NCI-H2081 treated with DMSO at 0.1 percent for 48 hours (cell line): ENCODE results near the gene RACGAP1.
"Not testable (repeated sequence)": the region's sequence is repeated elsewhere in the genome, so short reads cannot be mapped to it uniquely, and the experiment has no call there.

Experiments used
- DNase-seq: peaks from one replicate; lab custom pipeline; 2025; lab: John Stamatoyannopoulos, UW

RACGAP1 gene

GRCh38 chr12:49986476-49986875 lies 38.8 kb downstream of the RACGAP1 start:
- not testable (repeated sequence) for DNase-seq

- DNase-seq: no peak
Observed at GRCh38 chr12:49985981-49986380, 39.3 kb downstream of the RACGAP1 start.

DNA sequence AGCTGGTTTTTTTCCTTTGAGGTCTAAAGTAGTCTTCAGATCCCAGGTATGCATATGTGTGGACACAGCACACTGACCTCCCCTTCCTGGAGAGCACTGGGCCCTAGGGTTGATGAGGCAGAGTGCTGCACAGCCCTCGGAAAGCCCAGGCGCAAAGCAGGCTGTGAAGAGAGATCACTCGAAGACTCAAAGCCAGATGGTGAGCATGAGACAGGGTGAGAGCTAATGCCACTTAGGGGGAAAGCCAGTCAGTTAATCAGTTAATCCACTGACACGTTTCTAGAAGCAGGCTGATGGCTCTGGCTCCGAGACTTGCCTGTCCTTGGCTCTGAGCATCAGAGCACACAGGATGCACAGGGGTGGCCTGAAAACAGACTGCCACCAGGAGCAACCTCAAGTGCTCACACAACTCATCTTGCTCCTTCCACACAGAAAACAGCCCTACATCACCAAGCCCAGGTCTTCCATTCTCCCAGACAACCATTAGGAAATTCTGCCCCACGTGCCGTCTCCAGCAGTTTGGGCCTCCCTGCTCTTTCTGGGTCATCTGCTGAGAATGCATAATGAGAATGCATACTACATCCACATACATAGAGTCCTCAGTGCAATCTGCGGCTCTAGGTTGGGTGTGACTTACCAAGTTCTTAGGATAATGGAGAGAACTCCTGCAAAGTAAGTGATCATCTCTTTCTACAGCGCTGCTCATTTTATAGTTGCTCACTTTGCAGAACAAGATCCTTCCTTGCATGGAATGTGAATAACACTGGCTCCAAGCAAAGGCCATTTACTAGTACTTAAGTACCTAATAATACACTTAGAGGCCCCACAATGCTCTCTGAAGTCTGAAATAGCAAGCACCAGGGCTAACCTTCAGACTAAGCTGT lies 40.6 kb downstream of the RACGAP1 start:
- no peak for DNase-seq

- no peak for DNase-seq
Observed at GRCh38 chr12:49983892-49984291, 41.4 kb downstream of the RACGAP1 start.

GRCh38 chr12:49982246-49983087 lies 42.8 kb downstream of the RACGAP1 start:
- DNase-seq: no peak

DNA sequence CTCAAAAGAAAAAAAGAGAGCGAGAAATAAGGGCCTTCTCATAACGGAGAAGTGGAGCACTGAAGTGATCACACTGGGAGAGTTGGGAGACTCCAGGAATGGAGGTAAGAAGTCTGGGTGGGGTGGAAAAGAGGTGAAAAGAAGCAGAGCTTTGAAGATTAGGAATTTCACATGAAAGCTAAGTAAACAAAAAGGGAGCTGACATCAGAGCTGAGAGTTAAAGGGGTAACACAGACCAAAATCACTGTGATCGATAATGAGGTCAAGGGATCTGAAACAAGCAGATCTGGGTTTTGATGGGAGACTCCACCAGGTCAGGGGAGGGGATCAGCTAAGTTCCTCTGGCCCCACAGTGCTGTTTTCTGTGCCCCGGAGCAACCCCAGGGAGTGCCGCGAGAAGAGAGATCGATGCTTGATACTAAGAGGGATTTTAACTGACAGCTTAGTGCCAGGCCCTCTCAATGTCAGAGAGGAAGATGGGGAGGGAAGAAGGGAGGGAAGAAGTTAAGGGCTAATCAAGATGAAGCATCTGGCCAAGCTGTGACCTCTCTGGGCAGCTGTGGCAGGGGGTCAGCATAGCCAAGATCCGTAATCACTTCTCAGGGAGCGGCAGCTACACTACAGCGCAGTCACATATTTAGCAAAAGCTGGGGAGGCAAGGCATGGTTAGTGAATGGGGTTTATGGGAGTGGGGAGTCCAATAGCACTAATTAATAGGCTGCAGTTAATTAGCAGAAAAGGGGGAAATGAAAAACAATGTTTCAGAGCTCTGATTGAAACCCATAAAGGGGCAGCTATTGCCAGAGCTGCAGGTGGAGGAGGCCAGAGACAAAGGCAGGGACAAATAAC lies 44.6 kb downstream of the RACGAP1 start:
- DNase-seq: no peak

- no peak for DNase-seq
Observed at GRCh38 chr12:49979791-49980190, 45.5 kb downstream of the RACGAP1 start.

GRCh38 chr12:49979016-49979586 lies 46.2 kb downstream of the RACGAP1 start:
- no peak for DNase-seq

DNA sequence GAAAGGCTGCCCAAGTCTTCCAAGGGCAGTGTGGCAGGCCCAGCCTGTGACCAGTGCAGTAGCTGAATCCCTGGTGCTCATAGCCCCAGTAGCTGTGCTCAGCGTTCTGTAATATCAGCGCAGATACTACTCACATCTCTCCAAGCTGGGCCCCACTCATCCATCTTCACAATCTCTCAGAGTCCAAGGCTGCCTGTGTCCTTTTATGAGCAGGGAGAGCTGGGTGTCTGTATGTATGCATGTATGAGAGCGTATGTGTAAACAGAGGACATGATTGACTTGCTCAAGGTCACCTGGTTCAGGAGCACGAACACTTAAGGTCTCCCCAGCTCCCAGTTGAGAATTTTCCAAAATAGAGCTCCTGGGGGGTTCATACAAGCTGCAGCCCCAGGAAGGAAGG lies 47.2 kb downstream of the RACGAP1 start:
- DNase-seq: no peak

GRCh38 chr12:49976557-49976956 lies 48.7 kb downstream of the RACGAP1 start:
- DNase-seq: no peak

DNA sequence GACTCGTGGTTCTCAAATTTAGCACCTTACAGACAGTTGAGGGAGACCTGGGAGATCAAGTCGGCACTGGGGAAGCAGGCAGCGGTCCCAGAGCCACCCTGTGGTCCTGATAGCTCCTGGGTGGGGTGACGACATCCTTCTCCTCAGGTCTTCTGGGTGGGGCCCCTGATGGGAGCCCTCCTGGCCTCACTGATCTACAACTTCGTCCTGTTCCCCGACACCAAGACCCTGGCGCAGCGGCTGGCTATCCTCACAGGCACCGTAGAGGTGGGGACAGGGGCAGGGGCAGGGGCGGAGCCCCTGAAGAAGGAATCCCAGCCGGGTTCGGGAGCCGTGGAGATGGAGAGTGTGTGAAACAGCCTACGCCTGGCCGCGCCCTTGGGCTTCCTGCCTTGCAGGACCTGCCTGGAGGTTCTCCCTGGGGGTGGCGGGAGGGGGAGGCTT lies 50.0 kb downstream of the RACGAP1 start:
- no peak for DNase-seq

- DNase-seq: no peak
Observed at GRCh38 chr12:49974677-49975317, 50.5 kb downstream of the RACGAP1 start.

GRCh38 chr12:49974231-49974675 lies 51.0 kb downstream of the RACGAP1 start:
- DNase-seq: no peak

DNA sequence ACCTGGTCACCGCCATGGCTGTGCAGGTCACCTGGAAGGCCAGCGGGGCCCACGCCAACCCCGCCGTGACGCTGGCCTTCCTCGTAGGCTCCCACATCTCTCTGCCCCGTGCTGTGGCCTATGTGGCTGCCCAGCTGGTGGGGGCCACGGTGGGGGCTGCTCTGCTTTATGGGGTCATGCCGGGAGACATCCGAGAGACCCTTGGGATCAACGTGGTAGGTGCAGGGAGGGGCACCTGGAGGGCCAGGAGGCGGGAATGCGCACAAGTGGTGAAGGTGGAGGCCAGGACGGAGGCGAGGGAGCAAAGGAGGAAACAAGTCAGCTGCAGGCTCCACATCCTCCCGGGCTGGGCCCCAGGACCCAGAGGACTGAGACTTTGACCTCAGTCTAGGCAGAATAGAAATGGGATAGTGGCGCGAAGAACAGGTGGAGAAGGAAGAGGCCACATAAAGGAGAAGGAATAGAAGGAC lies 51.9 kb downstream of the RACGAP1 start:
- no peak for DNase-seq

DNA sequence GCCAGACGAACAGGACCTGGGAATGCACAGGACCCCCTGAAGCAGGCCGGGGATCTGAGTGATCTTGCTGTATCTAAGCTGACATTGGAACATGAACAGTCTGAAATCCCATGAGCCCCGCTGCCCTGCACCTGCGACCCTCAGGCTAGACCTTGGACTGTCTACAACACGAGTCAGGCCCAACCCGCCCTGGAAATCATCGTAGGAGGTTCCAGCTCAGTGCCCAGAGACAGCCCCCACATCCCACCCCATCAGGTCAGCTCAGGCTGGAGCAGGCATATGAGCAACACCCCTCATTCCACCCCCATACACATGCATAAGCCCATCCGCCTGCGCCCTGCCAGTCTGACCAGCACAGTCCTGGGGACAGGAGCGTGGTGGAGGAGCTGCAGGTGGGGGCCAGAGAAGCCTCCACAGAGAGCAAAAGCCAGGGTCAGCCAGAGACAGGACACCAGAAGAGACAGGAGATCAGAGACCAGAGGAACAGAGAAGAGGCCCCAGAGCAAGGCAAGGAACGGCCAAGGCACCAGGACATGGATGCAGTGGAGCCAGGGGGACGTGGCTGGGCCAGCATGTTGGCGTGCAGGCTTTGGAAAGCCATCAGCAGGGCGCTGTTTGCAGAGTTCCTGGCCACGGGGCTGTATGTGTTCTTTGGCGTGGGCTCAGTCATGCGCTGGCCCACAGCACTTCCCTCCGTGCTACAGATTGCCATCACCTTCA lies 52.5 kb downstream of the RACGAP1 start, which contains the start of gene AQP6:
Gene AQP6 (plus strand): TSS at position 307 of the 720 bp plus-strand sequence. CDS start 227 bp downstream, at position 534.
- no peak for DNase-seq

DNA sequence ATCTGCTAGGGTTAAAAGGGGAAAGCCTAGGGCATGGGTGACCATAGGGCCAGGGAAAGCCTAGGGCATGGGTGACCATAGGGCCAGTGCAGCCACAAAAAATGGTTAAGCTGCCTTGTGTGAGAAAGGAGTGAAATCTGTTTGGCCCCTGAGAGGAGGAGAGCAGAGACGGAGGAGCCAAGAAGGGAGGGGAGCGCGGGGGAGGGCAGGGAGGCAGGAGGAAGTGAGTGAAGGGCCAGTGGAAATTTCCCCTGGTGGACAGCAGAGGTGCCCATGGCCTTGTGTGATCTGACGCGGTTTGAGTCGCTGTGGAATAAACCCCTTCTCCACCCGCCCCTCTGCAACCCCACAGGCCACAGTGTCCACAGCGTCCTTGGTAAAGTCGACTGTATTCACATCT lies 53.2 kb downstream of the RACGAP1 start:
- DNase-seq: no peak

GRCh38 chr12:49971141-49971540 lies 54.2 kb downstream of the RACGAP1 start:
- no peak for DNase-seq

DNA sequence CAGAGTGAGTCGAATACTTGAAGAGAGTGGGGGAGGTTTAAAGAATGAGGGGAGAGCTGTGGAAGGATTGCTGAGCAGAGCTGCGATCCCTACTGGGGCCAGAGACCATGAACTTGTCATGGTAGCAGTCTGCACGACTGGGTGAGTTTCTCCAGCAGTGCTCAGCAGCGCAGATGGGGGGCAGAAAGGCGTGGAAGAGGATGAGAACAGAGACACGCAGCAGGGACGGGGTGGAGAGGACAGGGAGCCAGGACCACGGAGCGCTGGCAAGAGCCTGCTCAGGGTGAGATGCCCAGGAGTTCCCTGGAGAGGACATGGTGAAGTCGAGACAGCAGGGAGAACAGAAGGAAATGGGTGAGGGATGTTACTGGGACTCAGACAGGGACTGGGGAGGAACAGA lies 54.6 kb downstream of the RACGAP1 start:
- DNase-seq: no peak

GRCh38 chr12:49969651-49970429 lies 55.5 kb downstream of the RACGAP1 start:
- no peak for DNase-seq
